ENCODE data around the gene CROT. TPM values are rescaled to one million over a fixed set of nuclear protein-coding genes. Genes with fewer than 3 reads are reported as not detected.

The CROT gene
- total RNA-seq, 2 donors from 2014 or later, result 5.3 to 7.7 TPM

Other genes with a start within 250 kb of the CROT start
- gene DMTF1, start 193.2 kb upstream of the CROT start, total RNA-seq, result 10 to 100 TPM; 25.4 to 31.7 TPM
- 10 to 100 TPM; 11.9 to 12.2 TPM for gene TMEM243, start 125.9 kb upstream of the CROT start, total RNA-seq
- gene ABCB4, start 130.0 kb downstream of the CROT start, total RNA-seq, result 1 to 10 TPM; 5.6 to 8.9 TPM

Data from left cardiac atrium (tissue), 2 donors.